H1 (cell line): ENCODE data around the gene ZFP91. TPM values are rescaled to one million over a fixed set of nuclear protein-coding genes. Genes with fewer than 3 reads are reported as not detected.

Source experiments
- ASH2L ChIP-seq: fragments of 200-600, 300-600 bp; sonication (generic); IDR thresholded peaks from one replicate; pipeline ENCODE4 v1.7.1; 2017; ENCODE audit warnings: low read length
- CBX8 ChIP-seq: fragments of 300-800, 300-1000 bp; sonication (generic); IDR thresholded peaks from 2 replicates; pipeline ENCODE4 v1.7.1; 2016; ENCODE audit warnings: low read depth, low read length, borderline replicate concordance
- CEBPB ChIP-seq: IDR thresholded peaks from 2 replicates; pipeline ENCODE4 v1.6.1; 2012; ENCODE audit warnings: low read depth, low read length
- CHD7 ChIP-seq: fragments of 300-600 bp; sonication (generic); IDR thresholded peaks from 2 replicates; pipeline ENCODE4 v1.7.1; 2012; ENCODE audit warnings: low read length, moderate library complexity, mild to moderate bottlenecking, inconsistent platforms; ENCODE audit not compliant: insufficient replicate concordance
- HDAC6 ChIP-seq: IDR thresholded peaks from one replicate; pipeline ENCODE4 v1.7.1; 2012; ENCODE audit warnings: low read depth, mild to moderate bottlenecking, inconsistent platforms, low read length, moderate library complexity
- RBBP5 ChIP-seq: IDR thresholded peaks from 2 replicates; pipeline ENCODE4 v1.7.1; 2012; ENCODE audit warnings: low read depth, mild to moderate bottlenecking, inconsistent platforms, low read length, moderate library complexity, borderline replicate concordance
- SIN3A ChIP-seq, 2 experiments: IDR thresholded peaks in 1 of 2; conservative IDR thresholded peaks in 1 of 2; 2 replicates each; pipeline ENCODE4 v1.6.1; 2011 to 2012; ENCODE audit warnings: low read length in 2 of 2, improper control_type of control experiment in 1 of 2, low read depth in 1 of 2, mild to moderate bottlenecking in 1 of 2
- SIRT6 ChIP-seq: IDR thresholded peaks from one replicate; pipeline ENCODE4 v1.7.1; 2012; ENCODE audit warnings: low read length, inconsistent platforms
- TAF1 ChIP-seq: IDR thresholded peaks from 2 replicates; pipeline ENCODE4 v1.6.1; 2011; ENCODE audit warnings: mild to moderate bottlenecking, low read depth, low read length
- TEAD4 ChIP-seq: IDR thresholded peaks from 2 replicates; pipeline ENCODE4 v1.6.1; 2012; ENCODE audit warnings: low read depth, low read length, inconsistent platforms, mixed read lengths
- polyA plus RNA-seq, 7 experiments: library from polyadenylated mRNA; depleted of rRNA in 3 of 7; stranded (reverse) in 5 of 7; unstranded in 2 of 7; fragments of >200 nt in 5 of 7; fragments of 200-250 nt in 2 of 7; gene quantifications; 1 replicate in 5 of 7; 2 replicates in 1 of 7; 4 replicates in 1 of 7; pipeline versions ENCODE4 v1.2.1 to v1.2.3, GENCODE V29; 2011 to 2013; ENCODE audit warnings: missing spikeins in 2 of 7, mixed read lengths in 2 of 7
- total RNA-seq: library from RNA; stranded (reverse); fragmentation: NEBNext Ultra II Directional; extraction: Animal tissue kit (Norgen Biotek cat#: 25700); gene quantifications from 2 replicates; pipeline ENCODE4 v1.2.1, GENCODE V29; 2021

Gene ZFP91
- total and polyA plus RNA-seq, 2 of the 8 experiments (the other 6 are each of a cell fraction or from before 2014, with no cell fraction given), result 10.7 to 29.0 TPM

- TF ChIP-seq CHD7 (no peak), HDAC6 (no peak), CEBPB (no peak), CBX8 (no peak), SIN3A (conservative IDR thresholded peaks at IDR 0.05 in 1 of 2, IDR thresholded peaks at IDR 0.05 in 1 of 2; ENCODE audit: low read depth in 1 of 2, low read length in 2 of 2) (no peak), TEAD4 (no peak), SIRT6 (no peak), ASH2L (no peak), RBBP5 (no peak), TAF1 (no peak)
These were observed 29.2 kb upstream of the ZFP91 start (continued) for GRCh38 chr11:58549644-58550043.
